Endothelial cell (in vitro differentiated cells): ENCODE results near the gene ZP1. TPM values are rescaled to one million over a fixed set of nuclear protein-coding genes. Genes with fewer than 3 reads are reported as not detected.

Experiments used
- DNase-seq: peaks from one replicate; pipeline ENCODE4 v3.0.0; 2021; ENCODE audit warnings: low spot score
- H3K27ac Mint-ChIP-seq: one replicate; pipeline ENCODE4 v1.8.0; 2021; ENCODE audit warnings: mixed read lengths, inconsistent platforms; ENCODE audit not compliant: unreplicated experiment
- H3K27me3 Mint-ChIP-seq: one replicate; pipeline ENCODE4 v1.8.0; 2021; ENCODE audit warnings: mild to moderate bottlenecking, moderate library complexity, mixed read lengths, inconsistent platforms; ENCODE audit not compliant: unreplicated experiment
- H3K36me3 Mint-ChIP-seq: one replicate; pipeline ENCODE4 v1.8.0; 2021; ENCODE audit warnings: mild to moderate bottlenecking, low read depth, mixed read lengths, inconsistent platforms; ENCODE audit not compliant: unreplicated experiment
- H3K4me1 Mint-ChIP-seq: one replicate; pipeline ENCODE4 v1.8.0; 2021; ENCODE audit warnings: mild to moderate bottlenecking, mixed read lengths, inconsistent platforms; ENCODE audit not compliant: unreplicated experiment
- H3K4me3 Mint-ChIP-seq: one replicate; pipeline ENCODE4 v1.8.0; 2021; ENCODE audit warnings: mild to moderate bottlenecking, mixed read lengths, inconsistent platforms; ENCODE audit not compliant: unreplicated experiment
- H3K9me3 Mint-ChIP-seq: one replicate; pipeline ENCODE4 v1.8.0; 2021; ENCODE audit warnings: mixed read lengths, inconsistent platforms; ENCODE audit not compliant: unreplicated experiment
- total RNA-seq: library from RNA; stranded (reverse); fragmentation: NEBNext Ultra II Directional; extraction: Animal tissue kit (Norgen Biotek cat#: 25700); gene quantifications from one replicate; pipeline ENCODE4 v1.2.1, GENCODE V29; 2021; ENCODE audit not compliant: unreplicated experiment
- TF ChIP-seq, protein P1 (sequence below): fragments of 200-600 bp; sonication (generic); IDR thresholded peaks from one replicate; pipeline ENCODE4 v1.5.0; 2021; ENCODE audit warnings: antibody characterized with exemption; ENCODE audit not compliant: unreplicated experiment

ZP1 gene
- total RNA-seq, 1 donor from 2014 or later = not detected

DNA sequence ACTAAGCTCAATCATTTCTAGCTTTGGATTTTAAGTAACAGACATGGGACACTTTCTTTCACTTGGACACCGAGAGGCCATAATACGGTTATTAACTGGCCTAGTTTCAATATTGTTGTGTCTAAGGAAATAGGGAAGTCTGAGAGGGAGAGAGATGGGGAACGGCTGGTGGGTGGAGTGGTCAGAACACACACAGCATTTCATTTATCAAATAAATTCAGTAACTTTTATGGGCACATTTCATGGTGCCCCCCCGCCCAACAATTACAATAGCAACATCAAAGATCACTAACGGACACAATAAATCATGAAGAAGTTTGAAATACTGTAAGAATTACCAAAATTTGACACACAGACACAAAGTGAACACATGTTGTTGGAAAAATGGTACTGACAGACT, 28.3 kb downstream of the ZP1 start:
- Mint-ChIP-seq H3K9me3 (no peaks in the 10 kb centered on the region), H3K4me1 (no peaks in the 10 kb centered on the region), H3K27ac (no peak overlapping the region), H3K36me3 (peaks cover 49% of the 10 kb centered on the region), H3K27me3 (no peaks in the 10 kb centered on the region), H3K4me3 (no peak overlapping the region)
- TF ChIP-seq, protein P1, sequence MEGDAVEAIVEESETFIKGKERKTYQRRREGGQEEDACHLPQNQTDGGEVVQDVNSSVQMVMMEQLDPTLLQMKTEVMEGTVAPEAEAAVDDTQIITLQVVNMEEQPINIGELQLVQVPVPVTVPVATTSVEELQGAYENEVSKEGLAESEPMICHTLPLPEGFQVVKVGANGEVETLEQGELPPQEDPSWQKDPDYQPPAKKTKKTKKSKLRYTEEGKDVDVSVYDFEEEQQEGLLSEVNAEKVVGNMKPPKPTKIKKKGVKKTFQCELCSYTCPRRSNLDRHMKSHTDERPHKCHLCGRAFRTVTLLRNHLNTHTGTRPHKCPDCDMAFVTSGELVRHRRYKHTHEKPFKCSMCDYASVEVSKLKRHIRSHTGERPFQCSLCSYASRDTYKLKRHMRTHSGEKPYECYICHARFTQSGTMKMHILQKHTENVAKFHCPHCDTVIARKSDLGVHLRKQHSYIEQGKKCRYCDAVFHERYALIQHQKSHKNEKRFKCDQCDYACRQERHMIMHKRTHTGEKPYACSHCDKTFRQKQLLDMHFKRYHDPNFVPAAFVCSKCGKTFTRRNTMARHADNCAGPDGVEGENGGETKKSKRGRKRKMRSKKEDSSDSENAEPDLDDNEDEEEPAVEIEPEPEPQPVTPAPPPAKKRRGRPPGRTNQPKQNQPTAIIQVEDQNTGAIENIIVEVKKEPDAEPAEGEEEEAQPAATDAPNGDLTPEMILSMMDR = no peak
- DNase-seq = no peak

DNA sequence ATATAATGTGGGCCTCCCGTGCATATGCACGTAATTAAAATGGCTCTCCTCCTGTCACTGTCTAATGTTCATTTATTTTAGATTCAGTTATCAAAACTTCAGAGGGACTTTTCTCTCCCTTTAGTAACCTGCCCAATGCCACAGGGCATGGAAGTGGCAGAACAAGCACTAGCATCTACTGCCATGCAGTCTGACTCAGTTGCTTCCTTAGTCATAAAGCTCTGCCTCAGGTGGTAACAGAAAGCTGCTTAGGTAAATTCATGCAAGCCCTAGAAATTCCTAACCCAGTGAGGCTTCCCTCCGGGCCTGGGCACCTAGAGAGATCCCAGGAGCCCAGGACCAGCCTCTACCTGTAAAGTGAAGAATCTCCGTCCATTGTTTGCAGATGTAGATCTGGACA, 30.2 kb downstream of the ZP1 start:
- Mint-ChIP-seq H3K27ac (no peak overlapping the region), H3K4me3 (peak overlapping the region; percentile 8), H3K4me1 (no peaks in the 10 kb centered on the region), H3K27me3 (no peaks in the 10 kb centered on the region), H3K9me3 (no peaks in the 10 kb centered on the region), H3K36me3 (peaks cover 51% of the 10 kb centered on the region)
- DNase-seq = no peak
- TF ChIP-seq, protein P1 = no peak

DNA sequence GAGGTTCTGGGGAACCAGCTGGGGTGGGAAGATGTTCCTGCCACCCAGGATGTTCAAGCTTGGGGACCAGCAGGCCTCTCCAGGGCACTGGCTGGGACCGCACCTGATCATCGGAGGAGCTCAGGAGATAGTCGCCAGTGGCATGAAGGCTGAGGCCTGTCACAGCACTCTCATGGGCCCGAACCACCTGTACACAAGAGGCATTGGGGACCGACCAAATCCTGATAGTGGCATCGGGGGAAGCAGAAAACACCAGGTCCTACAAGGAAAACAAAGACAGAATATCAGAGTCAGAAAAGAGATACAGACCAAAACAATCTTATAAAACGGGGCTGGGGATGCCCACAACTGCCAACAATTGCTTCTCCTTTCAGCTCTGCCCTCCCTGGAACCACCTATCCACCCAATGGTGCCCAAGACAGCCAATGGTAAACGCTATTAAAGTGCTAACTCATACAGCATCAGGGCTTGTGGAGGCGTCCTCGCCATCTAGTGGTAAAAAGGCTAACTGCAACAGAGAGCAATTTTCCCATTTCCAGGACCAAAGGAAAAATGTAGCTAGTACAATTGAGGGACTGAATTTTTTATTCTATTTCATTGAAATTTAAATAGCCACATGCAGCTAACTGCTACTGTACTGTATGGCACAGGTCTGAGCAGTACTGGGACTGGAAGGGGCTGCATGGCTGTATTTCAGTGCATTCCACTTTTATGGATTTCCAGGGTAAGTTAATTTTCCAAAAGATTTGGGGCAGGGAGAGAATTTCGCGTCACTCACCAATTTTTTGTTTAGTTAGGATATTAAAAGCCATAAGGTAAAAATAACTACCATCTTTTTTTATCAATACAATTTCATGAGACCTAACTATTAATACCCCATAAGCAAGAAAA, 31.9 kb downstream of the ZP1 start:
- Mint-ChIP-seq H3K27ac (no peak overlapping the region), H3K27me3 (no peaks in the 10 kb centered on the region), H3K4me3 (no peak overlapping the region), H3K36me3 (peaks cover 52% of the 10 kb centered on the region), H3K4me1 (peaks cover 4% of the 10 kb centered on the region), H3K9me3 (no peaks in the 10 kb centered on the region)
- TF ChIP-seq, protein P1 = peak; percentile 88
- peak; percentile 62 for DNase-seq

DNA sequence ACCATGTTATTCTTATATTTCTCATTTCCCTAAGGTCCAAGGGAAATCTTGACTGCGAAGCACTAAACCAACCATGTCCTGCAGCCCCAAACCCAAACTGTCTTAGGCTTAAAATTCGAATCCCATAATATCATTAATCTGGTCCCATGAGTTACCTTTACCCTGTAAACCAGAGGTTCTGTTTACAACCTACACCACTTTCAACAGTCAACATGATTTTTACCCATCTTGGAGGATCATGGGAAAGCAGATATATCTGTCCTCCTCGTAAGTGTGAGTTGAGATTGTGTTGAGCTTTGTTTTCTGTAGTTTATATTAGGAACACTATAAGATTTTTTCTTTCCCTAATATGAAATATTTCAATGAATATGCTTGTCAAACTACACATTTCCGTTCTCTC, 32.6 kb downstream of the ZP1 start:
- H3K36me3 Mint-ChIP-seq = peaks cover 48% of the 10 kb centered on the region
- H3K27ac Mint-ChIP-seq = peak overlapping the region; percentile 68
- no peaks in the 10 kb centered on the region for H3K27me3 Mint-ChIP-seq
- no peak overlapping the region for H3K4me3 Mint-ChIP-seq
- TF ChIP-seq, protein P1 = no peak
- no peaks in the 10 kb centered on the region for H3K9me3 Mint-ChIP-seq
- H3K4me1 Mint-ChIP-seq = peaks cover 9% of the 10 kb centered on the region
- no peak for DNase-seq
